Measurements from ENCODE around the gene TMEM86B. TPM values are rescaled to one million over a fixed set of nuclear protein-coding genes. Genes with fewer than 3 reads are reported as not detected.
"Not testable (repeated sequence)": the region's sequence is repeated elsewhere in the genome, so short reads cannot be mapped to it uniquely, and the experiment has no call there.

The TMEM86B gene
- total RNA-seq, 1 donor from 2014 or later, result 4.8 TPM

GRCh38 chr19:55209693-55210472 lies 18.7 kb downstream of the TMEM86B start:
- DNase-seq, result no peak
- peak; percentile 29 to 50 for ATAC-seq
- Histone ChIP-seq H3K4me1 (peaks cover 6% of the 10 kb centered on the region), H3K27ac (no peak overlapping the region), H3K9me3 (no peaks in the 10 kb centered on the region), H3K4me3 (no peak overlapping the region), H3K36me3 (no peaks in the 10 kb centered on the region), H3K27me3 (ENCODE audit: low read depth) (peaks cover 13% of the 10 kb centered on the region)
- intact Hi-C loops (cut with DNase I), result no loop called here
- TF ChIP-seq CTCF (IDR thresholded peaks at IDR 0.05), result no peak

GRCh38 chr19:55208880-55209692 lies 19.5 kb downstream of the TMEM86B start, which contains the start of gene PTPRH:
Gene PTPRH (minus strand): TSS chr19:55209501. CDS start chr19:55209433, 68 bp downstream.
- Histone ChIP-seq H3K27me3 (ENCODE audit: low read depth) (peaks cover 13% of the 10 kb centered on the region), H3K36me3 (no peaks in the 10 kb centered on the region), H3K4me3 (no peak within 1 kb of the TSS), H3K27ac (no peak within 1 kb of the TSS), H3K4me1 (peaks cover 6% of the 10 kb centered on the region), H3K9me3 (no peaks in the 10 kb centered on the region)
- ATAC-seq (peak in 1 of 2 donors; percentile 10), DNase-seq (no peak)
- TF ChIP-seq CTCF (IDR thresholded peaks at IDR 0.05), result no peak
- intact Hi-C loops (cut with DNase I), result no loop called here

GRCh38 chr19:55206664-55207500 lies 21.7 kb downstream of the TMEM86B start:
- Histone ChIP-seq H3K36me3 (no peaks in the 10 kb centered on the region), H3K27ac (no peak overlapping the region), H3K4me1 (peaks cover 6% of the 10 kb centered on the region), H3K27me3 (ENCODE audit: low read depth) (peaks cover 6% of the 10 kb centered on the region), H3K4me3 (peak overlapping the region; percentile 8), H3K9me3 (no peaks in the 10 kb centered on the region)
- no peak for TF ChIP-seq CTCF (IDR thresholded peaks at IDR 0.05)
- DNase-seq (peak; percentile 63), ATAC-seq (peak; percentile 89)
- intact Hi-C loops (cut with DNase I), result no loop called here

- H3K4me3 ChIP-seq; H3K4me1 ChIP-seq; H3K27me3 ChIP-seq (ENCODE audit: low read depth); intact Hi-C loops (cut with DNase I); ATAC-seq; H3K9me3 ChIP-seq; H3K36me3 ChIP-seq; DNase-seq; H3K27ac ChIP-seq: not testable (repeated sequence)
- peak; percentile 8 for TF ChIP-seq CTCF (IDR thresholded peaks at IDR 0.05)
Measured at GRCh38 chr19:55202199-55202598, 26.4 kb downstream of the TMEM86B start.

GRCh38 chr19:55199620-55200204 lies 28.9 kb downstream of the TMEM86B start:
- ATAC-seq, result no peak
- Histone ChIP-seq H3K9me3 (no peaks in the 10 kb centered on the region), H3K4me3 (no peak overlapping the region), H3K27ac (no peak overlapping the region), H3K36me3 (no peaks in the 10 kb centered on the region), H3K27me3 (ENCODE audit: low read depth) (peaks cover 9% of the 10 kb centered on the region), H3K4me1 (no peaks in the 10 kb centered on the region)
- TF ChIP-seq CTCF (IDR thresholded peaks at IDR 0.05), result no peak
- DNase-seq, result no peak
- intact Hi-C loops (cut with DNase I), result no loop called here

Data from lower lobe of right lung (tissue), 2 donors.